ENCODE data around the gene AMIGO2. TPM values are rescaled to one million over a fixed set of nuclear protein-coding genes. Genes with fewer than 3 reads are reported as not detected.

AMIGO2 gene
- total and polyA plus RNA-seq, 9 of the 15 experiments (the other 6 are each of a cell fraction or from before 2014, with no cell fraction given): 2.0 to 8.3 (median 3.8) TPM

GRCh38 chr12:47039756-47040155 is 40.0 kb downstream of the AMIGO2 start:
- TF ChIP-seq REST (IDR thresholded peaks at IDR 0.05; ENCODE audit: borderline replicate concordance) (no peak), REST (CRISPR knock-in tag; IDR thresholded peaks at IDR 0.05; ENCODE audit: low read depth) (no peak), GABPA (tag; conservative IDR thresholded peaks at IDR 0.05; ENCODE audit: low read depth) (no peak), GTF2A2 (tag; IDR thresholded peaks at IDR 0.05) (no peak), CHD1 (IDR thresholded peaks at IDR 0.05; ENCODE audit: low read length) (no peak), RFX5 (IDR thresholded peaks at IDR 0.05; ENCODE audit: low read depth, low read length) (no peak), EWSR1 (IDR thresholded peaks at IDR 0.05; ENCODE audit: borderline replicate concordance, low read depth, partially characterized antibody) (no peak), KLF10 (CRISPR knock-in tag; IDR thresholded peaks at IDR 0.05) (no peak), ZNF175 (CRISPR knock-in tag; IDR thresholded peaks at IDR 0.05; ENCODE audit: low read depth) (no peak), ZNF655 (CRISPR knock-in tag; IDR thresholded peaks at IDR 0.05) (no peak)
- intact Hi-C loops (cut with micrococcal nuclease): no loop called here
- H3K4me3 ChIP-seq: no peak overlapping the region
- FAIRE-seq (no peak), DNase-seq (ENCODE audit: extremely low read depth in 1 of 4, low spot score in 3 of 4) (no peak), ATAC-seq (no peak)
- no peaks in the 10 kb centered on the region for H3K9me3 ChIP-seq (replicated peaks; ENCODE audit: control insufficient read depth, insufficient read depth, low read depth, low read length)
- no peaks in the 10 kb centered on the region for H3K4me1 ChIP-seq (replicated peaks in 1 of 2; ENCODE audit: control insufficient read depth in 2 of 2, insufficient read depth in 2 of 2, low read length in 2 of 2)
- H3K9me1 ChIP-seq (ENCODE audit: control insufficient read depth, insufficient read depth, low read length): no peaks in the 10 kb centered on the region
- no peaks in the 10 kb centered on the region for H4K20me1 ChIP-seq (replicated peaks; ENCODE audit: control insufficient read depth, insufficient read depth, low read length)
- H3K27ac ChIP-seq (ENCODE audit: extremely low read depth, low read depth, low read length): no peak overlapping the region
- H3K79me2 ChIP-seq (ENCODE audit: control insufficient read depth, insufficient read depth, low read length): no peaks in the 10 kb centered on the region
- no peak overlapping the region for H2AFZ ChIP-seq (ENCODE audit: low read depth, low read length)
- CTCF ChIA-PET (ENCODE audit: low intra/inter-chr PET ratio): no interaction called here
- POLR2A ChIA-PET: interaction anchor here (0.8 kb wide), 1 partner anchor 338 kb away, joined by 3 read pairs; no protein-coding TSS in a partner anchor
- no TSS peak for BruUV-seq (replicated peaks)
- no peaks in the 10 kb centered on the region for H3K27me3 ChIP-seq (ENCODE audit: control insufficient read depth in 2 of 2, insufficient read depth in 2 of 2, low read length in 2 of 2)
- in situ Hi-C loops (cut with MboI): loop anchor here (10.0 kb wide), 1 partner anchor 265 kb away; no protein-coding TSS in a partner anchor
- H3K4me2 ChIP-seq (ENCODE audit: insufficient read depth, low read length): no peak overlapping the region
- WGBS (ENCODE audit: insufficient coverage, low coverage, missing lambda C conversion rate): 10% methylated on average over 1 of the region's 1 CpG
- no peaks in the 10 kb centered on the region for H3K36me3 ChIP-seq (ENCODE audit: control insufficient read depth, insufficient read depth, low read length)
- no peak overlapping the region for H3K9ac ChIP-seq (ENCODE audit: insufficient read depth in 1 of 2, low read depth in 2 of 2, low read length in 2 of 2)
